Right lobe of liver (tissue), 6 donors: Measurements from ENCODE around the gene NID2. TPM values are rescaled to one million over a fixed set of nuclear protein-coding genes. Genes with fewer than 3 reads are reported as not detected.

ENCODE experiments used
- ATAC-seq, 4 donors: fragments of 200-7000 bp; cut with Tn5 transposase; one replicate each; pipeline ENCODE4 v1.9.1; 2020; ENCODE audit warnings: mild to moderate bottlenecking in 4 of 4, moderate library complexity in 4 of 4
- DNase-seq, 3 donors: peaks; one replicate each; pipeline ENCODE4 v3.0.0-alpha.2; 2020
- H3K27ac ChIP-seq, 3 donors: fragments of 200-600 bp; one replicate each; pipeline ENCODE4 v1.8.0; 2022
- H3K27me3 ChIP-seq, 2 donors: fragments of 200-600 bp; one replicate each; pipeline ENCODE4 v1.8.0; 2022
- H3K36me3 ChIP-seq, 4 donors: fragments of 200-600 bp; sonication (generic) in 1 of 4; one replicate each; pipeline versions ENCODE4 v1.5.1 to v1.8.0; 2017 to 2022; ENCODE audit warnings: control low read depth in 1 of 4
- H3K4me1 ChIP-seq, 4 donors: fragments of 200-600 bp; sonication (generic) in 1 of 4; one replicate each; pipeline versions ENCODE4 v1.5.1 to v1.8.0; 2017 to 2022; ENCODE audit warnings: control low read depth in 1 of 4
- H3K4me3 ChIP-seq, 3 donors: fragments of 200-600 bp; one replicate each; pipeline ENCODE4 v1.8.0; 2022
- H3K9me3 ChIP-seq, 4 donors: fragments of 200-600 bp; sonication (generic) in 1 of 4; one replicate each; pipeline versions ENCODE4 v1.5.1 to v1.8.0; 2017 to 2022; ENCODE audit warnings: control low read depth in 1 of 4
- CTCF ChIP-seq, 4 donors: fragments of 200-600 bp in 3 of 4; fragments of 450-650 bp in 1 of 4; IDR thresholded peaks; one replicate each; pipeline versions ENCODE4 v1.5.1 to v1.8.0; 2016 to 2022; ENCODE audit warnings: antibody characterized with exemption in 4 of 4, mild to moderate bottlenecking in 2 of 4
- POLR2A ChIP-seq: fragments of 450-650 bp; IDR thresholded peaks from one replicate; pipeline ENCODE4 v1.6.1; 2017; ENCODE audit warnings: antibody characterized with exemption, mild to moderate bottlenecking
- WGBS: methylation state at CpG from one replicate; pipeline ENCODE4 v1.1.6; 2018; ENCODE audit warnings: low coverage, low lambda C conversion rate; ENCODE audit not compliant: insufficient coverage; ENCODE audit errors: missing lambda C conversion rate; 5-methylcytosine and 5-hydroxymethylcytosine counted together
- intact Hi-C, 2 donors: fragments of 100-400 bp; cut with DNase I; formaldehyde crosslinking; loops; one replicate each; pipeline versions ENCODE4 v1.11.2 to v1.14.1; 2022
- total RNA-seq, 6 experiments: library from RNA; depleted of rRNA in 2 of 6; stranded (reverse); fragments of >200 nt in 2 of 6; fragmentation: NEBNext Ultra II Directional in 3 of 6; extraction: Animal tissue kit (Norgen Biotek cat#: 25700) in 3 of 6; gene quantifications; one replicate each; pipeline versions ENCODE4 v1.1.0 to v1.2.4, GENCODE V29; 2016 to 2023
- donor health status: DM: no; HTN: yes; CAD: no.
- donor health status: DM: no; HTN: no; CAD: no.
- donor health status: DM: no; HTN: no; CAD: no.
- donor health status: DM: no; HTN: yes; CAD: no.
- donor health status: DM: no; HTN: yes; CAD: no.

NID2 gene
- total RNA-seq, 6 experiments from 2014 or later = 1.7 to 12.9 (median 4.5) TPM

GRCh38 chr14:52026017-52026660 lies 42.7 kb downstream of the NID2 start:
- TF ChIP-seq CTCF (IDR thresholded peaks at IDR 0.05) (no peak), POLR2A (no peak)
- Histone ChIP-seq H3K4me1 (peaks cover 0 to 10% (median 0%) of the 10 kb centered on the region in 4 donors), H3K27me3 (no peaks in the 10 kb centered on the region), H3K27ac (no peak overlapping the region), H3K9me3 (no peaks in the 10 kb centered on the region), H3K4me3 (no peak overlapping the region), H3K36me3 (no peaks in the 10 kb centered on the region)
- 82% methylated on average over 4 of the region's 8 CpGs for WGBS
- intact Hi-C loops = no loop called here
- ATAC-seq = peak in 2 of 4 donors; percentile 14 to 33
- DNase-seq = no peak

GRCh38 chr14:52025310-52025709 lies 43.5 kb downstream of the NID2 start:
- no peak overlapping the region for H3K27ac ChIP-seq
- ATAC-seq (peak; percentile 69 to 90 (median 80)), DNase-seq (no peak)
- no peak overlapping the region for H3K4me3 ChIP-seq
- peaks cover 0 to 10% (median 0%) of the 10 kb centered on the region in 4 donors for H3K4me1 ChIP-seq
- H3K27me3 ChIP-seq = no peaks in the 10 kb centered on the region
- H3K9me3 ChIP-seq = no peaks in the 10 kb centered on the region
- TF ChIP-seq CTCF (IDR thresholded peaks at IDR 0.05) (no peak), POLR2A (no peak)
- no peaks in the 10 kb centered on the region for H3K36me3 ChIP-seq
- intact Hi-C loops = no loop called here

GRCh38 chr14:52023518-52023917 lies 45.3 kb downstream of the NID2 start:
- Histone ChIP-seq H3K9me3 (no peaks in the 10 kb centered on the region), H3K27me3 (no peaks in the 10 kb centered on the region), H3K36me3 (no peaks in the 10 kb centered on the region), H3K4me1 (peaks cover 0 to 10% (median 0%) of the 10 kb centered on the region in 4 donors), H3K4me3 (no peak overlapping the region), H3K27ac (no peak overlapping the region)
- no peak for ATAC-seq
- no peak for DNase-seq
- intact Hi-C loops = no loop called here
- 88% methylated on average over 1 of the region's 1 CpG for WGBS
- TF ChIP-seq CTCF (IDR thresholded peaks at IDR 0.05) (no peak), POLR2A (no peak)

GRCh38 chr14:52021957-52022600 lies 46.8 kb downstream of the NID2 start:
- H3K9me3 ChIP-seq = no peaks in the 10 kb centered on the region
- no peak overlapping the region for H3K4me3 ChIP-seq
- H3K36me3 ChIP-seq = no peaks in the 10 kb centered on the region
- H3K27me3 ChIP-seq = no peaks in the 10 kb centered on the region
- DNase-seq = no peak
- H3K4me1 ChIP-seq = peaks cover 0 to 10% (median 0%) of the 10 kb centered on the region in 4 donors
- peak; percentile 25 to 57 (median 39) for ATAC-seq
- no peak overlapping the region for H3K27ac ChIP-seq
- intact Hi-C loops = no loop called here
- 35% methylated on average over 3 of the region's 6 CpGs for WGBS
- TF ChIP-seq POLR2A = no peak
- no peak for TF ChIP-seq CTCF (IDR thresholded peaks at IDR 0.05)
